Measurements from ENCODE around the gene RASSF4.
A peak's percentile ranks its signal among the peaks of the same experiment; 100 is the strongest.

The RASSF4 gene

DNA sequence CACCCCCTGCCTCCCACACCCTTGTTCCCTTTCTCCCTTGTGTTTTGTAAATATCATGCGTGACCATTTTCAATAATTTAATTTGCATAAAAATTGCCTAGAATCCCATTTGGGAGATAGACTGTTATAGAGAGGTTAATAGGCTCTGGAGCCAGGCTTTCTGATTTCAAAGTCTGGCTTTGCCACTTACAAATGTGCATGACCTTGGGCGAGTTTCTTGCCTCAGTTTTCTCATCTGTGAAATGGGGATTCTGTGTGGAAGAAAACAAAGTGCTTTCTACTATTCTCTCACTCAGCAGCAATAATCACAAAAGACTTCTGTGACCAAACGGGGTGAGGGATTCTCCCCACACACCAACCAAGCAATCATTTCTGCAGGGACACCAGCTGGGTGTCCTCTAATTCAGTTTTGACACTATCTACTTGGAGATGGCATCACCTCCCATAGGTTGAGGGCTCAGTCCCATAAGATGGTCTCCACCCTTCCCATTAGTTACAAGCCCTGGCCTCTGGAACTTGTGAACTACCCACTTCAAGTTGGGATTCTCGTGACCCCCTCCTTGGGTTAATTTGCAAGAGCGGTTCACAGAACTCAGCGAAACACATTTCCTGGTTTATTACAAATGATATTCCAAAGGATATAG, 37.6 kb downstream of the RASSF4 start:
- Histone ChIP-seq H3K27me3 (replicated peaks in 2 of 5; ENCODE audit: control insufficient read depth in 4 of 5, insufficient read depth in 5 of 5, low read length in 4 of 5) (no peaks in the 10 kb centered on the region), H3K36me3 (ENCODE audit: control insufficient read depth in 4 of 4, insufficient read depth in 4 of 4, low read length in 3 of 4) (no peaks in the 10 kb centered on the region), H3K4me1 (ENCODE audit: control extremely low read depth in 1 of 4, control insufficient read depth in 4 of 4, insufficient read depth in 4 of 4, low read length in 3 of 4) (peaks cover 26 to 80% (median 61%) of the 10 kb centered on the region in 4 experiments), H3K9me3 (ENCODE audit: control extremely low read depth in 1 of 5, control insufficient read depth in 4 of 5, insufficient read depth in 2 of 5, low read depth in 1 of 5, low read length in 4 of 5) (no peaks in the 10 kb centered on the region), H3K4me3 (ENCODE audit: control insufficient read depth in 1 of 7, extremely low read depth in 1 of 7, insufficient read depth in 4 of 7, low read depth in 2 of 7, low read length in 6 of 7) (peak overlapping the region in 1 of 7 experiments; percentile 34), H3K27ac (ENCODE audit: insufficient read depth in 1 of 2, low read depth in 1 of 2, low read length in 2 of 2, poor library complexity in 1 of 2, severe bottlenecking in 2 of 2) (peak overlapping the region in 1 of 2 experiments; percentile 36)
- ChIA-PET CTCF (interaction anchor here (1.0 to 1.3 kb wide), 3 partner anchors 23 to 64 kb away, joined by 3 to 4 read pairs (median 3); no protein-coding TSS in a partner anchor), POLR2A (no interaction called here)
- DNase-seq: no peak
- 100% methylated on average over 2 of the region's 6 CpGs for WGBS (ENCODE audit: insufficient coverage)

GRCh38 chr10:44998146-44998631, 38.6 kb downstream of the RASSF4 start:
- 85% methylated on average over 5 of the region's 6 CpGs for WGBS (ENCODE audit: insufficient coverage)
- Histone ChIP-seq H3K36me3 (ENCODE audit: control insufficient read depth in 4 of 4, insufficient read depth in 4 of 4, low read length in 3 of 4) (peaks cover 0 to 10% (median 1%) of the 10 kb centered on the region in 4 experiments), H3K9me3 (ENCODE audit: control extremely low read depth in 1 of 5, control insufficient read depth in 4 of 5, insufficient read depth in 2 of 5, low read depth in 1 of 5, low read length in 4 of 5) (peaks cover 0 to 7% (median 1%) of the 10 kb centered on the region in 5 experiments), H3K4me1 (ENCODE audit: control extremely low read depth in 1 of 4, control insufficient read depth in 4 of 4, insufficient read depth in 4 of 4, low read length in 3 of 4) (peaks cover 27 to 89% (median 61%) of the 10 kb centered on the region in 4 experiments), H3K4me3 (ENCODE audit: control insufficient read depth in 1 of 7, extremely low read depth in 1 of 7, insufficient read depth in 4 of 7, low read depth in 2 of 7, low read length in 6 of 7) (no peak overlapping the region), H3K27me3 (replicated peaks in 2 of 5; ENCODE audit: control insufficient read depth in 4 of 5, insufficient read depth in 5 of 5, low read length in 4 of 5) (no peaks in the 10 kb centered on the region), H3K27ac (ENCODE audit: insufficient read depth in 1 of 2, low read depth in 1 of 2, low read length in 2 of 2, poor library complexity in 1 of 2, severe bottlenecking in 2 of 2) (no peak overlapping the region)
- DNase-seq: no peak
- ChIA-PET POLR2A (no interaction called here), CTCF (interaction anchor here (1.0 to 1.3 kb wide), 3 partner anchors 24 to 65 kb away, joined by 3 to 4 read pairs (median 3); no protein-coding TSS in a partner anchor)

- Histone ChIP-seq H3K27ac (ENCODE audit: insufficient read depth in 1 of 2, low read depth in 1 of 2, low read length in 2 of 2, poor library complexity in 1 of 2, severe bottlenecking in 2 of 2) (peak overlapping the region; percentile 69 to 89), H3K36me3 (ENCODE audit: control insufficient read depth in 4 of 4, insufficient read depth in 4 of 4, low read length in 3 of 4) (peaks cover 9 to 29% (median 17%) of the 10 kb centered on the region in 4 experiments), H3K4me1 (ENCODE audit: control extremely low read depth in 1 of 4, control insufficient read depth in 4 of 4, insufficient read depth in 4 of 4, low read length in 3 of 4) (peaks cover 27 to 83% (median 52%) of the 10 kb centered on the region in 4 experiments), H3K9me3 (ENCODE audit: control extremely low read depth in 1 of 5, control insufficient read depth in 4 of 5, insufficient read depth in 2 of 5, low read depth in 1 of 5, low read length in 4 of 5) (peaks cover 0 to 18% (median 7%) of the 10 kb centered on the region in 5 experiments), H3K27me3 (replicated peaks in 2 of 5; ENCODE audit: control insufficient read depth in 4 of 5, insufficient read depth in 5 of 5, low read length in 4 of 5) (no peaks in the 10 kb centered on the region), H3K4me3 (ENCODE audit: control insufficient read depth in 1 of 7, extremely low read depth in 1 of 7, insufficient read depth in 4 of 7, low read depth in 2 of 7, low read length in 6 of 7) (peak overlapping the region; percentile 55 to 83 (median 67))
- WGBS (ENCODE audit: insufficient coverage): 19% methylated on average over 10 of the region's 12 CpGs
- DNase-seq: no peak
- ChIA-PET CTCF (interaction anchor here (0.7 to 2.1 kb wide), 5 partner anchors 10 to 67 kb away, joined by 3 to 7 read pairs (median 4); partner anchors contain the start of gene DEPP1), POLR2A (interaction anchor here (0.7 to 1.1 kb wide), 2 partner anchors 67 to 404 kb away, joined by 3 read pairs; no protein-coding TSS in a partner anchor)
Measured at GRCh38 chr10:45000138-45000751, 40.6 kb downstream of the RASSF4 start.

DNA sequence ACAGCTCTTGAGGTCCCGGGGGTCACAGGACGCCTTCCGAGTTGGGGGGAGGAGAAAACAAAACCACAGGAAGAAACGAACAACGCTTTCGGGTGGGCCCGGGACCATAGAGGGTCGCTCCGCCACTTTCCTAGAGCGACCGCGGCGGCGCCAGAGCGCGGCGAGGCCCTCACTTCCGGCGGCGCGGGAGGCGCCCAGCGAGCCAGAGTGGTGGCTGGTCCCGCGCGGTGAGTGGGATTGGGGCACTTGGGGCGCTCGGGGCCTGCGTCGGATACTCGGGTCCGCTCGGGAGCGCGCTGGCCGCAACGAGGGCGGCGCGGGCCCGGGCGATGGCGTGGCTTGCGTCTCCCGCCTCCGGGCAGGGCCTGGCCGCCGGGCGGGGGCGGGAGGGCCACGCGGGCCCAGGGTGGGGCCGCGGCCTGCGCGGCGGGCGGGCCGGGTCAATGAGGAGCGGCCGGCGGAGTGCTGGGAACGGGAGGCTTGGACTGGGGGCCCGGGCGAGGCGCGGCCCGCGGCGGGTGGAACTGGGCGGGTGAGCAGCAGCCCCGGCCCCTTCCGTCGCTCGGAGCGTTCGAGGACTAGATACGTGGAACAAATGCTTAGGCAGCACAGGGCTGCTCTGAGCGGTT, 41.3 kb downstream of the RASSF4 start, which contains the start of gene ZNF22:
TSS of gene ZNF22 (plus strand) at position 172 of the 629 bp plus-strand sequence. CDS start 2,446 bp downstream, outside the sequence.
- H3K4me3 ChIP-seq (ENCODE audit: control insufficient read depth in 1 of 7, extremely low read depth in 1 of 7, insufficient read depth in 4 of 7, low read depth in 2 of 7, low read length in 6 of 7): peak within 1 kb of the TSS; percentile 55 to 83 (median 67)
- CTCF ChIA-PET: interaction anchor here (0.7 to 2.1 kb wide), 7 partner anchors 11 to 1027 kb away, joined by 3 to 7 read pairs (median 3); partner anchors contain the start of gene DEPP1
- 0% methylated on average over 62 of the region's 79 CpGs for WGBS (ENCODE audit: insufficient coverage)
- H3K27me3 ChIP-seq (replicated peaks in 2 of 5; ENCODE audit: control insufficient read depth in 4 of 5, insufficient read depth in 5 of 5, low read length in 4 of 5): no peaks in the 10 kb centered on the region
- peaks cover 9 to 35% (median 19%) of the 10 kb centered on the region in 4 experiments for H3K36me3 ChIP-seq (ENCODE audit: control insufficient read depth in 4 of 4, insufficient read depth in 4 of 4, low read length in 3 of 4)
- DNase-seq: peak; percentile 90 to 94 (median 93)
- peak within 1 kb of the TSS; percentile 69 to 89 for H3K27ac ChIP-seq (ENCODE audit: insufficient read depth in 1 of 2, low read depth in 1 of 2, low read length in 2 of 2, poor library complexity in 1 of 2, severe bottlenecking in 2 of 2)
- H3K9me3 ChIP-seq (ENCODE audit: control extremely low read depth in 1 of 5, control insufficient read depth in 4 of 5, insufficient read depth in 2 of 5, low read depth in 1 of 5, low read length in 4 of 5): peaks cover 0 to 18% (median 7%) of the 10 kb centered on the region in 5 experiments
- peaks cover 24 to 76% (median 46%) of the 10 kb centered on the region in 4 experiments for H3K4me1 ChIP-seq (ENCODE audit: control extremely low read depth in 1 of 4, control insufficient read depth in 4 of 4, insufficient read depth in 4 of 4, low read length in 3 of 4)
- POLR2A ChIA-PET: interaction anchor here (0.7 to 1.1 kb wide), 2 partner anchors 68 to 403 kb away, joined by 3 read pairs; no protein-coding TSS in a partner anchor

- POLR2A ChIA-PET: no interaction called here
- peaks cover 22 to 69% (median 39%) of the 10 kb centered on the region in 4 experiments for H3K4me1 ChIP-seq (ENCODE audit: control extremely low read depth in 1 of 4, control insufficient read depth in 4 of 4, insufficient read depth in 4 of 4, low read length in 3 of 4)
- peaks cover 9 to 36% (median 19%) of the 10 kb centered on the region in 4 experiments for H3K36me3 ChIP-seq (ENCODE audit: control insufficient read depth in 4 of 4, insufficient read depth in 4 of 4, low read length in 3 of 4)
- H3K27me3 ChIP-seq (replicated peaks in 2 of 5; ENCODE audit: control insufficient read depth in 4 of 5, insufficient read depth in 5 of 5, low read length in 4 of 5): no peaks in the 10 kb centered on the region
- H3K27ac ChIP-seq (ENCODE audit: insufficient read depth in 1 of 2, low read depth in 1 of 2, low read length in 2 of 2, poor library complexity in 1 of 2, severe bottlenecking in 2 of 2): peak overlapping the region; percentile 37 to 89
- H3K4me3 ChIP-seq (ENCODE audit: control insufficient read depth in 1 of 7, extremely low read depth in 1 of 7, insufficient read depth in 4 of 7, low read depth in 2 of 7, low read length in 6 of 7): peak overlapping the region; percentile 55 to 83 (median 67)
- CTCF ChIA-PET: interaction anchor here (1.0 to 2.1 kb wide), 4 partner anchors 21 to 1026 kb away, joined by 3 to 6 read pairs (median 4); no protein-coding TSS in a partner anchor
- peaks cover 0 to 18% (median 7%) of the 10 kb centered on the region in 5 experiments for H3K9me3 ChIP-seq (ENCODE audit: control extremely low read depth in 1 of 5, control insufficient read depth in 4 of 5, insufficient read depth in 2 of 5, low read depth in 1 of 5, low read length in 4 of 5)
- DNase-seq: peak; percentile 65 to 84 (median 76)
- WGBS (ENCODE audit: insufficient coverage): 2% methylated on average over 7 of the region's 13 CpGs
Measured at GRCh38 chr10:45001381-45002148, 42.0 kb downstream of the RASSF4 start.
